Measurements from ENCODE around the gene APOC3.

APOC3 gene

GRCh38 chr11:116851626-116852025 lies 21.9 kb downstream of the APOC3 start:
- peak; percentile 48 for DNase-seq (ENCODE audit: low spot score)

GRCh38 chr11:116852261-116853031 lies 22.7 kb downstream of the APOC3 start:
- DNase-seq (ENCODE audit: low spot score): peak; percentile 49

- peak; percentile 88 for DNase-seq (ENCODE audit: low spot score)
Measured at GRCh38 chr11:116853461-116854073, 23.9 kb downstream of the APOC3 start.

GRCh38 chr11:116855413-116855812 lies 25.7 kb downstream of the APOC3 start:
- DNase-seq (ENCODE audit: low spot score): no peak

GRCh38 chr11:116856423-116856822 lies 26.7 kb downstream of the APOC3 start:
- DNase-seq (ENCODE audit: low spot score): no peak

GRCh38 chr11:116857316-116857715 lies 27.6 kb downstream of the APOC3 start:
- DNase-seq (ENCODE audit: low spot score): no peak

- DNase-seq (ENCODE audit: low spot score): no peak
Measured at GRCh38 chr11:116857936-116858335, 28.2 kb downstream of the APOC3 start.

- no peak for DNase-seq (ENCODE audit: low spot score)
Measured at GRCh38 chr11:116859175-116859574, 29.5 kb downstream of the APOC3 start.

- DNase-seq (ENCODE audit: low spot score): no peak
Measured at GRCh38 chr11:116860303-116860702, 30.6 kb downstream of the APOC3 start.

GRCh38 chr11:116861539-116861938 lies 31.8 kb downstream of the APOC3 start:
- DNase-seq (ENCODE audit: low spot score): no peak

- DNase-seq (ENCODE audit: low spot score): no peak
Measured at GRCh38 chr11:116862185-116862584, 32.5 kb downstream of the APOC3 start.

GRCh38 chr11:116862951-116863350 lies 33.2 kb downstream of the APOC3 start:
- no peak for DNase-seq (ENCODE audit: low spot score)

- DNase-seq (ENCODE audit: low spot score): no peak
Measured at GRCh38 chr11:116864531-116864930, 34.8 kb downstream of the APOC3 start.

GRCh38 chr11:116865696-116866095 lies 36.0 kb downstream of the APOC3 start:
- DNase-seq (ENCODE audit: low spot score): no peak

- no peak for DNase-seq (ENCODE audit: low spot score)
Measured at GRCh38 chr11:116866804-116867455, 37.2 kb downstream of the APOC3 start.

GRCh38 chr11:116867619-116868018 lies 37.9 kb downstream of the APOC3 start:
- no peak for DNase-seq (ENCODE audit: low spot score)

- DNase-seq (ENCODE audit: low spot score): no peak
Measured at GRCh38 chr11:116868066-116868465, 38.4 kb downstream of the APOC3 start.

- DNase-seq (ENCODE audit: low spot score): no peak
Measured at GRCh38 chr11:116869610-116870009, 39.9 kb downstream of the APOC3 start.

- no peak for DNase-seq (ENCODE audit: low spot score)
Measured at GRCh38 chr11:116870054-116870453, 40.3 kb downstream of the APOC3 start.

- no peak for DNase-seq (ENCODE audit: low spot score)
Measured at GRCh38 chr11:116871248-116871647, 41.5 kb downstream of the APOC3 start.

GRCh38 chr11:116873381-116873780 lies 43.7 kb downstream of the APOC3 start:
- DNase-seq (ENCODE audit: low spot score): no peak

GRCh38 chr11:116874251-116874650 lies 44.5 kb downstream of the APOC3 start:
- no peak for DNase-seq (ENCODE audit: low spot score)

GRCh38 chr11:116875194-116875593 lies 45.5 kb downstream of the APOC3 start:
- no peak for DNase-seq (ENCODE audit: low spot score)

All from CD4-positive, alpha-beta T cell treated with Interleukin-2 at 100 ng/mL for 4 hours (primary cell).